Activated T-cell treated with anti-CD3 and anti-CD28 coated beads, Interleukin-2, amount 50 U/mL, for 4 hours (primary cell): ENCODE data around the gene CCDC188. TPM values are rescaled to one million over a fixed set of nuclear protein-coding genes. Genes with fewer than 3 reads are reported as not detected.

ENCODE experiments used
- ATAC-seq, 2 donors: fragments of 200-7000 bp; cut with Tn5 transposase; one replicate each; pipeline ENCODE4 v1.10.0; 2021
- DNase-seq: peaks from one replicate; pipeline ENCODE4 v3.0.0-alpha.2; 2020
- H3K27me3 Mint-ChIP-seq: one replicate; pipeline ENCODE4 v1.8.0; 2021; ENCODE audit warnings: low read depth, mixed read lengths
- H3K36me3 Mint-ChIP-seq: one replicate; pipeline ENCODE4 v1.8.0; 2022; ENCODE audit warnings: mixed read lengths; ENCODE audit not compliant: insufficient read depth
- H3K4me1 Mint-ChIP-seq: one replicate; pipeline ENCODE4 v1.8.0; 2021; ENCODE audit warnings: low read depth, mixed read lengths
- H3K4me3 Mint-ChIP-seq: one replicate; pipeline ENCODE4 v1.8.0; 2021; ENCODE audit warnings: mild to moderate bottlenecking, moderate library complexity, mixed read lengths
- H3K9me3 Mint-ChIP-seq: one replicate; pipeline ENCODE4 v1.8.0; 2021; ENCODE audit warnings: mixed read lengths
- total RNA-seq, 3 donors: library from RNA; stranded (reverse); gene quantifications; one replicate each; pipeline ENCODE4 v1.2.1, GENCODE V29; 2021

CCDC188 gene
- total RNA-seq, 3 donors from 2014 or later = not detected

- peaks cover 31% of the 10 kb centered on the region for H3K4me1 Mint-ChIP-seq
- no peaks in the 10 kb centered on the region for H3K27me3 Mint-ChIP-seq
- ATAC-seq (no peak), DNase-seq (no peak)
- H3K4me3 Mint-ChIP-seq = no peak overlapping the region
- peaks cover 27% of the 10 kb centered on the region for H3K36me3 Mint-ChIP-seq
- H3K9me3 Mint-ChIP-seq = no peaks in the 10 kb centered on the region
Observed at GRCh38 chr22:20124083-20124787, 26.6 kb downstream of the CCDC188 start.

GRCh38 chr22:20123366-20124082, 27.3 kb downstream of the CCDC188 start:
- peaks cover 30% of the 10 kb centered on the region for H3K36me3 Mint-ChIP-seq
- DNase-seq (no peak), ATAC-seq (no peak)
- H3K4me3 Mint-ChIP-seq = no peak overlapping the region
- H3K27me3 Mint-ChIP-seq = no peaks in the 10 kb centered on the region
- peaks cover 33% of the 10 kb centered on the region for H3K4me1 Mint-ChIP-seq
- no peaks in the 10 kb centered on the region for H3K9me3 Mint-ChIP-seq

GRCh38 chr22:20121856-20122415, 28.9 kb downstream of the CCDC188 start:
- no peaks in the 10 kb centered on the region for H3K9me3 Mint-ChIP-seq
- H3K27me3 Mint-ChIP-seq = no peaks in the 10 kb centered on the region
- ATAC-seq (no peak), DNase-seq (no peak)
- peaks cover 33% of the 10 kb centered on the region for H3K4me1 Mint-ChIP-seq
- H3K36me3 Mint-ChIP-seq = peaks cover 25% of the 10 kb centered on the region
- no peak overlapping the region for H3K4me3 Mint-ChIP-seq

GRCh38 chr22:20118300-20119020, 32.4 kb downstream of the CCDC188 start:
- Mint-ChIP-seq H3K4me1 (peaks cover 39% of the 10 kb centered on the region), H3K27me3 (no peaks in the 10 kb centered on the region), H3K9me3 (no peaks in the 10 kb centered on the region), H3K36me3 (peaks cover 21% of the 10 kb centered on the region), H3K4me3 (peak overlapping the region; percentile 91)
- DNase-seq (no peak), ATAC-seq (no peak)

GRCh38 chr22:20117633-20118299, 33.1 kb downstream of the CCDC188 start:
- peak; percentile 45 to 51 for ATAC-seq
- peaks cover 21% of the 10 kb centered on the region for H3K36me3 Mint-ChIP-seq
- H3K4me3 Mint-ChIP-seq = peak overlapping the region; percentile 91
- H3K27me3 Mint-ChIP-seq = no peaks in the 10 kb centered on the region
- peaks cover 39% of the 10 kb centered on the region for H3K4me1 Mint-ChIP-seq
- peak; percentile 74 for DNase-seq
- no peaks in the 10 kb centered on the region for H3K9me3 Mint-ChIP-seq

GRCh38 chr22:20116951-20117632, 33.8 kb downstream of the CCDC188 start, which contains the start of gene TRMT2A:
Gene TRMT2A (minus strand): TSS chr22:20117226. CDS start chr22:20116906, 320 bp downstream.
- Mint-ChIP-seq H3K27me3 (no peaks in the 10 kb centered on the region), H3K36me3 (peaks cover 18% of the 10 kb centered on the region), H3K4me1 (peaks cover 36% of the 10 kb centered on the region), H3K4me3 (peak within 1 kb of the TSS; percentile 91), H3K9me3 (no peaks in the 10 kb centered on the region)
- ATAC-seq (peak; percentile 79 to 81), DNase-seq (peak; percentile 95)

GRCh38 chr22:20116376-20116950, 34.4 kb downstream of the CCDC188 start:
- peaks cover 15% of the 10 kb centered on the region for H3K36me3 Mint-ChIP-seq
- DNase-seq = no peak
- no peaks in the 10 kb centered on the region for H3K9me3 Mint-ChIP-seq
- no peaks in the 10 kb centered on the region for H3K27me3 Mint-ChIP-seq
- peaks cover 35% of the 10 kb centered on the region for H3K4me1 Mint-ChIP-seq
- ATAC-seq = no peak
- H3K4me3 Mint-ChIP-seq = peak overlapping the region; percentile 88

- Mint-ChIP-seq H3K27me3 (no peaks in the 10 kb centered on the region), H3K4me3 (peak within 1 kb of the TSS; percentile 88), H3K9me3 (no peaks in the 10 kb centered on the region), H3K4me1 (peaks cover 33% of the 10 kb centered on the region), H3K36me3 (peaks cover 17% of the 10 kb centered on the region)
- DNase-seq (no peak), ATAC-seq (no peak)
Observed at GRCh38 chr22:20115691-20116375, 35.0 kb downstream of the CCDC188 start, which contains the start of gene RANBP1. Gene RANBP1 (plus strand): TSS chr22:20116104. CDS start chr22:20116185, 81 bp downstream.

GRCh38 chr22:20114506-20115475, 36.1 kb downstream of the CCDC188 start:
- H3K4me3 Mint-ChIP-seq = peak overlapping the region; percentile 88
- H3K4me1 Mint-ChIP-seq = peaks cover 26% of the 10 kb centered on the region
- H3K27me3 Mint-ChIP-seq = no peaks in the 10 kb centered on the region
- peaks cover 14% of the 10 kb centered on the region for H3K36me3 Mint-ChIP-seq
- H3K9me3 Mint-ChIP-seq = no peaks in the 10 kb centered on the region
- ATAC-seq (no peak), DNase-seq (no peak)

GRCh38 chr22:20113551-20114310, 37.1 kb downstream of the CCDC188 start:
- Mint-ChIP-seq H3K9me3 (no peaks in the 10 kb centered on the region), H3K4me1 (peaks cover 17% of the 10 kb centered on the region), H3K36me3 (peaks cover 9% of the 10 kb centered on the region), H3K4me3 (peak overlapping the region; percentile 24), H3K27me3 (no peaks in the 10 kb centered on the region)
- ATAC-seq (no peak), DNase-seq (no peak)
